Lower lobe of right lung (tissue), 2 donors: Measurements from ENCODE around the gene AP1AR. TPM values are rescaled to one million over a fixed set of nuclear protein-coding genes. Genes with fewer than 3 reads are reported as not detected.

Source experiments
- ATAC-seq, 2 donors: fragments of 200-7000 bp; cut with Tn5 transposase; one replicate each; pipeline ENCODE4 v1.9.1; 2020 to 2022; ENCODE audit warnings: mild to moderate bottlenecking in 2 of 2, moderate library complexity in 2 of 2
- DNase-seq: peaks from one replicate; pipeline ENCODE4 v3.0.0-alpha.2; 2020
- H3K27ac ChIP-seq: fragments of 200-600 bp; one replicate; pipeline ENCODE4 v1.8.0; 2022
- H3K27me3 ChIP-seq: fragments of 200-600 bp; one replicate; pipeline ENCODE4 v1.8.0; 2022; ENCODE audit warnings: low read depth
- H3K36me3 ChIP-seq: fragments of 200-600 bp; one replicate; pipeline ENCODE4 v1.8.0; 2022; ENCODE audit warnings: mild to moderate bottlenecking
- H3K4me1 ChIP-seq: fragments of 200-600 bp; one replicate; pipeline ENCODE4 v1.8.0; 2022
- H3K4me3 ChIP-seq: fragments of 200-600 bp; one replicate; pipeline ENCODE4 v1.8.0; 2022; ENCODE audit warnings: mild to moderate bottlenecking
- H3K9me3 ChIP-seq: fragments of 200-600 bp; one replicate; pipeline ENCODE4 v1.8.0; 2022
- intact Hi-C: fragments of 100-400 bp; cut with DNase I; formaldehyde crosslinking; loops from one replicate; pipeline ENCODE4 v1.11.0; 2022
- total RNA-seq: library from RNA; stranded (reverse); fragmentation: NEBNext Ultra II Directional; extraction: Animal tissue kit (Norgen Biotek cat#: 25700); gene quantifications from one replicate; pipeline ENCODE4 v1.2.1, GENCODE V29; 2021
- TF ChIP-seq, protein P1 (sequence below): fragments of 200-600 bp; IDR thresholded peaks from one replicate; pipeline ENCODE4 v1.8.0; 2022; ENCODE audit warnings: antibody characterized with exemption, mild to moderate bottlenecking
- donor health status: DM: no; HTN: yes; CAD: no; lungs with severe emphysema.

Gene AP1AR
- total RNA-seq, 1 donor from 2014 or later = 15.0 TPM

DNA sequence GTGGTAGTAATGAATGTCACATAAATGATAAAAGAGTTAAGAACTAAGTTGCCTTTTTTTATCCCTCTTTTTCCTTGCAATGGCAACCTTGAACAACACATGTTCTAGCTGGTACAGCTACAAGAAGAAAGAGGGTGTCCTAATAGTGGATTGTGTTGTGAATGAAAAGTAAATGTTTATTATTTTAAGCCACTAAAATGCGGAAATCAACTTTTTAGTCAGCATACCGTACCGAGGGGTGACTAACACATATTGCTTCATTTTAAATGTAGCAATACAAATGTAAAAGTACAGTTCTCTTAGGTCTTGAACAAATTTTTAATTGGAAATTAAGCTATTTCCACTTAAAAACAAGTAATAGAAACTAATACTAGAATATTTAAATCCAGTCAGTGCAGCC lies 17.7 kb upstream of the AP1AR start:
- peak in 1 of 2 donors; percentile 50 for ATAC-seq
- Histone ChIP-seq H3K27ac (no peak overlapping the region), H3K4me3 (no peak overlapping the region), H3K36me3 (no peaks in the 10 kb centered on the region), H3K9me3 (no peaks in the 10 kb centered on the region), H3K27me3 (no peaks in the 10 kb centered on the region), H3K4me1 (no peaks in the 10 kb centered on the region)
- intact Hi-C loops = no loop called here
- no peak for DNase-seq
- TF ChIP-seq, protein P1, sequence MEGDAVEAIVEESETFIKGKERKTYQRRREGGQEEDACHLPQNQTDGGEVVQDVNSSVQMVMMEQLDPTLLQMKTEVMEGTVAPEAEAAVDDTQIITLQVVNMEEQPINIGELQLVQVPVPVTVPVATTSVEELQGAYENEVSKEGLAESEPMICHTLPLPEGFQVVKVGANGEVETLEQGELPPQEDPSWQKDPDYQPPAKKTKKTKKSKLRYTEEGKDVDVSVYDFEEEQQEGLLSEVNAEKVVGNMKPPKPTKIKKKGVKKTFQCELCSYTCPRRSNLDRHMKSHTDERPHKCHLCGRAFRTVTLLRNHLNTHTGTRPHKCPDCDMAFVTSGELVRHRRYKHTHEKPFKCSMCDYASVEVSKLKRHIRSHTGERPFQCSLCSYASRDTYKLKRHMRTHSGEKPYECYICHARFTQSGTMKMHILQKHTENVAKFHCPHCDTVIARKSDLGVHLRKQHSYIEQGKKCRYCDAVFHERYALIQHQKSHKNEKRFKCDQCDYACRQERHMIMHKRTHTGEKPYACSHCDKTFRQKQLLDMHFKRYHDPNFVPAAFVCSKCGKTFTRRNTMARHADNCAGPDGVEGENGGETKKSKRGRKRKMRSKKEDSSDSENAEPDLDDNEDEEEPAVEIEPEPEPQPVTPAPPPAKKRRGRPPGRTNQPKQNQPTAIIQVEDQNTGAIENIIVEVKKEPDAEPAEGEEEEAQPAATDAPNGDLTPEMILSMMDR = no peak

- ATAC-seq (peak in 1 of 2 donors; percentile 59), DNase-seq (no peak)
- no peaks in the 10 kb centered on the region for H3K4me1 ChIP-seq
- intact Hi-C loops = no loop called here
- no peaks in the 10 kb centered on the region for H3K27me3 ChIP-seq
- H3K4me3 ChIP-seq = no peak overlapping the region
- no peak overlapping the region for H3K27ac ChIP-seq
- H3K9me3 ChIP-seq = no peaks in the 10 kb centered on the region
- no peaks in the 10 kb centered on the region for H3K36me3 ChIP-seq
- TF ChIP-seq, protein P1 = peak; percentile 51
Observed at GRCh38 chr4:112214390-112215264, 17.0 kb upstream of the AP1AR start.

DNA sequence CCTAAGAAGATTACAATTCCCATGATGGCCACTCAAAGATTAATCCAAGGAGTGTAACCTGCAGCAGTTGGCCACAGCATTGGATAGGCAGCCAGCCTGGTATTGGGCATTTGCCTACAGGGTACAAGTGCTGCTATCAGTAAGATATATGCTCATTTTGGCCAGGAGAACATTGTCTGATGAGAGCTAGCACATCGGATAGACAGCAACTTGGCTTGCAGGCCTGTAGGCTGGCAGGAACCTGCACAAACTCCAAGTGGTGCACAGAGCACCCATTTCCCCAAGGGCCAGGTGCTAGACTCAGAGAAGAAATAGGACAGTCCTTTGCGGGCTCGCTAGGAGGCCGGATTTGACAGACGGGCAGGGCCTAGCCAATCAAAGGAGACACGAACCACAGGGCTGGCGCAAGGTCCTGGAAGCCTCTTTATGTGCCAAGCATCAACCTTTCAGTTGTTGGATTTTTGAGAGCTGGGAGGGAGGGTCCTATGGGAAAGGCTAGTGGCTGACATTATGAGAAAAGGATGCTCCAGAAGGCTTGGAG lies 11.7 kb upstream of the AP1AR start:
- no peak overlapping the region for H3K27ac ChIP-seq
- DNase-seq (no peak), ATAC-seq (no peak)
- H3K4me1 ChIP-seq = no peaks in the 10 kb centered on the region
- no peaks in the 10 kb centered on the region for H3K9me3 ChIP-seq
- H3K27me3 ChIP-seq = no peaks in the 10 kb centered on the region
- intact Hi-C loops = no loop called here
- H3K4me3 ChIP-seq = no peak overlapping the region
- no peaks in the 10 kb centered on the region for H3K36me3 ChIP-seq
- TF ChIP-seq, protein P1 = no peak

- TF ChIP-seq, protein P1 = no peak
- Histone ChIP-seq H3K27me3 (no peaks in the 10 kb centered on the region), H3K4me3 (no peak overlapping the region), H3K36me3 (no peaks in the 10 kb centered on the region), H3K9me3 (no peaks in the 10 kb centered on the region), H3K27ac (no peak overlapping the region), H3K4me1 (no peaks in the 10 kb centered on the region)
- no peak for ATAC-seq
- intact Hi-C loops = no loop called here
- no peak for DNase-seq
Observed at GRCh38 chr4:112222219-112222955, 9.2 kb upstream of the AP1AR start.

DNA sequence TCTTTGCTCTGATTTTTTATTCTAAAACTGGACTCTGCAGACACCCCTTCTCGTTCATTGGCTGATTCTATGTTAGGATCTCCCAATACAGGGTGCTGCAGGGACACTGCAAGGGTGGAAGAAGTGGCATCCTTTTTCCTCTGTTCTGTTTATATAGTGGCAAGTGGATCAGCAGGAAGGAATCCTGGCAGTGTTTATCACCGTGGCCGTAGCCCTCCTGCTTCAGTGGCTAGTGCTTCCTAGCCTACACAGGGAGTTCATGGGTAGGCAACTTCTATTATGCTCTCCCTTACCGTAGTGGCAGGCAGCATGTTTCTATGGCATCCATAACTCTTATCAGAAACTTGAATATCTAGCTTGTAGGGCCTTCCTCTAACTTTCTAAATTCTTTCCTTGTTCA lies 6.4 kb upstream of the AP1AR start:
- H3K4me3 ChIP-seq = no peak overlapping the region
- no peak for ATAC-seq
- no peaks in the 10 kb centered on the region for H3K36me3 ChIP-seq
- intact Hi-C loops = no loop called here
- no peak for DNase-seq
- H3K4me1 ChIP-seq = peaks cover under 1% of the 10 kb centered on the region
- TF ChIP-seq, protein P1 = no peak
- no peaks in the 10 kb centered on the region for H3K27me3 ChIP-seq
- no peak overlapping the region for H3K27ac ChIP-seq
- no peaks in the 10 kb centered on the region for H3K9me3 ChIP-seq
